ENCODE results near the gene GNG7. TPM values are rescaled to one million over a fixed set of nuclear protein-coding genes. Genes with fewer than 3 reads are reported as not detected.
A peak's percentile ranks its signal among the peaks of the same experiment; 100 is the strongest.

The GNG7 gene
- total RNA-seq = 1 to 10 TPM; 1.3 to 3.9 (median 1.8) TPM

DNA sequence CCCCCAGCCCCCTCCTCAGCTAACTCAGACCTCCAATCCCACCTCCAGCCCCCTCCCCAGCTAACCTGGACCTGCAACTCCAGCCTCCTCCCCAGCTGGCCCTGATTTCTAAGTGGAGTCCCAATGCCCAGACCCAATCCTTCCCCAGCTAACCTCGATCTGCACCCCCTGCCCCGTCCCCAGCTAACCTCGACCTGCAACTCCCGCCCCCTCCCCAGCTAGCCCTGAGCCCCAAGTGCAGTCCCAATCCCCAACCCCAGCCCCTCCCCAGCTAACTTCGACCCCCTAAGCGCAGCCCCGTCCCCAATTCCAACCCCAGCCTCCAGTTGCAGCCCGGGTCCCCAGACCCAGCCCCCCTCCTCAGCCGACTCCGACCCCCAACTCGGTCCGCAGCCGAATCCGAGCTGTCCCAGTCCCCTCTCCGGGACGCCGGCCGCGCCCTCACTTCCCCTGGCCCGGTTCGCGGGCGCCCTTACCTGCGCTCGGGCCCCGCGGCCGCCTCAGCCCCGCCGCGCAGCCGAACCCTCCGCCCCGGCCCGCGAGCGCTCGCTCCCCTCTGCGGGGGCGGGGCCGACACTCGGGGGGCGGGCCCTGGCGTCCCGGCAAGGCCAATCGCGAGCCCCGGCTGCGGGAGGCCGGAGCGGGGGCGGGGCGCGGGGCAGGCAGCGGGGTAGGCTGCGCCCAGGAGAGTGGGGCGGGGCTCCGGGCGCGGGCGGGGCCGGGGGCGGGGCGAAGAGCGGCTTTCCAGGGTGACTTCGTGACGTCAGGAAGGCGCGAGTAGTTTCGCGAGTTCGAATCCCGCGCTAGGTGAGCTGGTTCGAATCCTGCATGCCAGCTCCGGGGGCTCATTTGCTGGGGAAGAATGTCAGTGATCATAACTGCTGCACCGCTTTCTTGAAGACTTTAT, at the start of gene GNG7:
Gene GNG7 (minus strand): TSS at position 525 of the 907 bp plus-strand sequence. CDS start 182,006 bp downstream, outside the sequence.
- peak; percentile 80 for DNase-seq (ENCODE audit: low spot score)
- TF ChIP-seq, protein P1, sequence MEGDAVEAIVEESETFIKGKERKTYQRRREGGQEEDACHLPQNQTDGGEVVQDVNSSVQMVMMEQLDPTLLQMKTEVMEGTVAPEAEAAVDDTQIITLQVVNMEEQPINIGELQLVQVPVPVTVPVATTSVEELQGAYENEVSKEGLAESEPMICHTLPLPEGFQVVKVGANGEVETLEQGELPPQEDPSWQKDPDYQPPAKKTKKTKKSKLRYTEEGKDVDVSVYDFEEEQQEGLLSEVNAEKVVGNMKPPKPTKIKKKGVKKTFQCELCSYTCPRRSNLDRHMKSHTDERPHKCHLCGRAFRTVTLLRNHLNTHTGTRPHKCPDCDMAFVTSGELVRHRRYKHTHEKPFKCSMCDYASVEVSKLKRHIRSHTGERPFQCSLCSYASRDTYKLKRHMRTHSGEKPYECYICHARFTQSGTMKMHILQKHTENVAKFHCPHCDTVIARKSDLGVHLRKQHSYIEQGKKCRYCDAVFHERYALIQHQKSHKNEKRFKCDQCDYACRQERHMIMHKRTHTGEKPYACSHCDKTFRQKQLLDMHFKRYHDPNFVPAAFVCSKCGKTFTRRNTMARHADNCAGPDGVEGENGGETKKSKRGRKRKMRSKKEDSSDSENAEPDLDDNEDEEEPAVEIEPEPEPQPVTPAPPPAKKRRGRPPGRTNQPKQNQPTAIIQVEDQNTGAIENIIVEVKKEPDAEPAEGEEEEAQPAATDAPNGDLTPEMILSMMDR (IDR thresholded peaks at IDR 0.05) = no peak
- peak; percentile 99 for ATAC-seq (ENCODE audit: low FRiP score)

DNA sequence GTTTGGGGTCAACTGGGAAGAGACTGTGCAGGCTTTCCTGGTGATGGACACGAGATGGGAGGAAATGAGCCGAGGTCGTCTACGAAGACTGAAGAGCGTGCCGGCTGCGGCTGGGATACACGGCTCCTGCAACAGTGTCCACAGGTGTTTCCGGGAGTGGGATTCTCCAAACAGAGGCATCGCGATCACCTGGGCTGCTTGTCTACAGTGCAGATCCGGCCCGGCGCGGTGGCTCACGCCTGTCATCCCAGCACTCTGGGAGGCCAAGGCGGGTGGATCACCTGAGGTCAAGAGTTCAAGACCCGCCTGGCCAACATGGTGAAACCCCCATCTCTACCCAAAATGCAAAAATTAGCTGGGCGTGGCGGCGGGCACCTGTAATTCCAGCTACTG, 48.9 kb upstream of the GNG7 start:
- TF ChIP-seq, protein P1 (IDR thresholded peaks at IDR 0.05) = no peak
- ATAC-seq (ENCODE audit: low FRiP score) (no peak), DNase-seq (ENCODE audit: low spot score) (no peak)

DNA sequence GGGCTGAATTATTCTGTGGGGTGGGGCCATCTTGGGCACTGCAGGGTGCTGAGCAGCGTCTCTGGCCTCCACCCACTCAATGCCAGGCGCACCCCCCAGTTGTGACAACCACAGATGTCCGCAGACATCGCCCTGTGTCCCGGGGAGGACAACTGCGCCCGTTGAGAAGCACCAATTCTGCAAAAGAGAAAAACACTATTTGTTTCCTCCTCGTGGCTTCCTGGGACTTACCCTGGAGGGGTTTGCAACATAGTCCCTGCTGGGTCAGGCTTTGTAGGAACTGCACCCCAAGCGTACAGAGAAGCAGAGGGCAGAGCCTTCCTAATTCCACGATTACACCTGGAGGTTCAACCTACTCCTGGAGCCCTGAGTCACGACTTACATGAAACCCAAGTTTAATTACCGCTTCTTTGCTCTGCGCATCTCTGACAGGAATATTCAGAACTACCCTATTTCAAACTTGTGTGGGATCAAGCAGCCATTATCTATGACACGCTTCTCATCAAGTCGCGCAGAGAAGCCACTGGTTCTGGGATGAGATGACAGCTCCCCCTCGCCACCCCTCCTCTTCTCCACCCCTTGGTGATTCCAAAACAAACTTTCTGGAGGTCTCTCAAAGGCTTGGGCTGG, 48.4 kb upstream of the GNG7 start:
- no peak for ATAC-seq (ENCODE audit: low FRiP score)
- DNase-seq (ENCODE audit: low spot score) = no peak
- TF ChIP-seq, protein P1 (IDR thresholded peaks at IDR 0.05) = no peak

DNA sequence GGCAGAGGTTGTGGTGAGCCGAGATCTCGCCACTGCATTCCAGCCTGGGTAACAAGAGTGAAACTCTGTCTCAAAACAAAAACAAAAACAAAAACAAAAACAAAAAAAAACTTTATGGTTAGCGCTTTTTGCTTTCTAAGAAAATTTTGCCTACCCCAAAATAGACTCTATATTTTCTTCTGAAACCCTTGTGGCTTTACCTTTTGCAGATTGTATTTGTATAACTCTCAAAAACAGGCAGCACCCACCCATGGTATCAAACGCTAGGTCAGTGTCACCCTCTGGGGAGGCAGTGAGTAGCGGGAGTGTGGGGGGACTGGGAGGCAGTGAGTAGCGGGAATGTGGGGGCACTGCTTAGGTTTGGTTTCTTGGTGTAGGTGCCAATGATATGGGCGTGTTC, 44.9 kb upstream of the GNG7 start:
- DNase-seq (ENCODE audit: low spot score) = no peak
- TF ChIP-seq, protein P1 (IDR thresholded peaks at IDR 0.05) = no peak
- ATAC-seq (ENCODE audit: low FRiP score) = no peak

DNA sequence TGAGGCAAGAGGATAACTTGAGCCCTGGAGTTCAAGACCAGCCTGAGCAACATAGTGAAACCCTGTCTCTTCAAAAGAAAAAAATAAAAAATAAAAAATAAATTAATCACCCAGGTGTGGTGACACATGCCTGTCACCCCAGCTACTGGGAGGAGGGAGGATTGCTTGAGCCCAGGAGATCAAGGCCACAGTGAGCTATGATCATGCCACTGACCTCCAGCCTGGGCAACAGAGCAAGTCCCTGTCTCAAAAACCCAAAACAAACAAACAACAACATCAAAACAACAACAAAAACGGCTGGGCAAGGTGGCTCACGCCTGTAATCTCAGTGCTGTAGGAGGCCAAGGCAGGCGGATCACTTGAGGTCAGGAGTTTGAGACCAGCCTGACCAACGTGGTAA, 41.6 kb upstream of the GNG7 start:
- TF ChIP-seq, protein P1 (IDR thresholded peaks at IDR 0.05) = no peak
- ATAC-seq (ENCODE audit: low FRiP score) (no peak), DNase-seq (ENCODE audit: low spot score) (no peak)

DNA sequence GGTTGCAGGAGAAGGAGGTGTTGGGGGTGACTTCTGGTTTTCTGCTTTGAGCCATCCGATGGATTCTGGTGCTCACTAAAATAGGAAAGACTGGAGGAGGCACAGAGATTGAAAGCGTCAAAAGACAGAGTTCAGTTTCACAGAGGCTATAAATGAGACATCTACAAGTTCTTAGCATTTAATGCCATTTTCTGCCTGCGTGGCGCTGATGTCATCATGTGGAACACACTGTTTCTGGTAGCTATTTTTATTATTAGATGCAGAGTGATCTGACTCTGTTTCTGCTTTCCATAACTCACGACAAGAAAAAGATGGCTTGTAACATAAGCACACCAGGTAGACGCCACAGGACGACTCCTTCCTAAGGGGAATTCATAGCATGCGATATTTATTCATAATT, 40.6 kb upstream of the GNG7 start:
- no peak for DNase-seq (ENCODE audit: low spot score)
- TF ChIP-seq, protein P1 (IDR thresholded peaks at IDR 0.05) = no peak
- no peak for ATAC-seq (ENCODE audit: low FRiP score)
